Activated gamma-delta T cell treated with anti-CD3 and anti-CD28 coated beads, Interleukin-2, amount 50 U/mL, for 16 hours (primary cell): Measurements from ENCODE around the gene DTNB.

ENCODE experiments used
- DNase-seq: peaks from one replicate; pipeline ENCODE4 v3.0.0-alpha.2; 2020; ENCODE audit warnings: low read depth

The DTNB gene

GRCh38 chr2:25369876-25370275 lies 303.5 kb downstream of the DTNB start:
- no peak for DNase-seq

- DNase-seq, result no peak
Observed at GRCh38 chr2:25369439-25369838, 303.9 kb downstream of the DTNB start.

DNA sequence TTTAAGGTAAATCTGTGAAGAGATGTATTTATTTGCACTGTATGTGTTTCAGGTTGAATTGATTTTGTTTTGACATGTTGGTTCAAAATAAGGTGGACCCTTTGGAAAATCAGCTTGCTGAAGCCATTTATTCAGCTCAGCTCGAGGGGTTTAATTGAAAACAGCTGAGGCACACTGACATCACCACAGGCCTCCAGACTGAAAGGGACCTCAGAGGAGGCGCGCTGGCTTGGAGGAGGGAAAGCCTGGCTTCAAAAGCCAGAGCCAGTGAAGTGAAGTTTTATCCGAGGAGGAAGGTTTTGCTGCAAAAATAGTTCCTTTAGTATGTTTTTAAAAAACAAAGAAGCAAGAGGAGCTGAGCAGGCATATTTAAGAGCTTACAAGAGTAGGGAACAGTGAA lies 304.7 kb downstream of the DTNB start:
- no peak for DNase-seq

DNA sequence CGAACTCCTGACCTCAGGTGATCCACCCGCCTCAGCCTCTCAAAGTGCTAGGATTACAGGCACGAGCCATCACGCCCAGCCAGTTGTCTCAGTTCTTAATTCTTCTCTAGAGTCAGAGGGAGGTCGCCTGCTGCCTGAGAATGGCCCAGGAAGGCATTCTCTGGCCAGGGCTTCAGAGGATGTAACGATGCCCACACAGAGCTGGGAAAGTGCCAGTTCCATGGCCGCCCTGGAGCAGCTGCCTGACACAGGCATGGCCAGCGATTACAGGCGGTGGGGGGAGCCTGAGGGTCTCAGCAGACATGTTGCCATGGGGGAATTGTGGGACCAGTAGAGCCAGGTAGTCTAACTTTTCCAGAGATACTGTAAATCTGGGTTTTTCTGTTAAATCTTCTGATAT lies 306.1 kb downstream of the DTNB start:
- DNase-seq, result no peak

DNA sequence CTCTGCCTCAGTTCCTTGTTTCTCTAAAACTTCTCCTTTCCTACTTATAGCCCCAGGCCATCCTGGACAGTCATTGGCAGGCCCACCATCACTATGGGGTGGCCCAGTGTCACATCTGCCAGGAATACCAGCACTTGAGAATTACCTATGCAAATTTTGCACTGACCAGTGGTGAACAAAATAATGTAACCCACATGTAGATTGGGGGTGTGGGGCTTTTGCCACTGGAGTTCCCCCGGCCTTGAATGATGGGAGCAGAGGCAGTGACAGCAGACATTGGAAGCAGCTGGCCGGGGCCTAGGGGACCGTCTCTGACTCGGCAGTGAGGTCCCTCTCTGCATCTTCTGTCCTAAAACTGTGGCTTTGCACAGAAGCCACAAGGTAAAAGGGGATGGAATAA lies 306.7 kb downstream of the DTNB start:
- no peak for DNase-seq

DNA sequence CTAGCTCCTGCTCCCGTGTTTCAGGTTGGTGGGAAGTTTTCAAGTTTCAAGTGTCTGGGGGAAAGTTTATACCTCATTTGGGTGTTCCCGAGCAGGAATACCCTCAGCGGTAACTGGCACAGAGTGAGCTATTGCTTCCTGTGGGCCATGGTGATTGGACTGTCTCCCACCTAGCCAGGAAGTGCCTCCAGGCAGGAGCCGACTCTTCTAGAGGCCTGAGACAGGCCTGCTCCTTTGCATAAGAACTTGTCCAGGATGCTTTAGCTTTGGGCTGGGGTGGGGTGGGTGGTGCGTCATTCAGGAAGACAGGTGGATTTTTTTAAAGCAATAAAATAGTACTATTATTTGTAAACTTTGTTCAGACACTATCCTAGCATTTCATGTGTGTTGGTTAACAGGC lies 308.1 kb downstream of the DTNB start:
- no peak for DNase-seq

GRCh38 chr2:25363733-25364132 lies 309.6 kb downstream of the DTNB start:
- DNase-seq, result no peak

GRCh38 chr2:25362434-25363145 lies 310.8 kb downstream of the DTNB start:
- peak; percentile 49 for DNase-seq

GRCh38 chr2:25362049-25362433 lies 311.3 kb downstream of the DTNB start:
- peak; percentile 96 for DNase-seq

- DNase-seq, result no peak
Observed at GRCh38 chr2:25361261-25362048, 311.9 kb downstream of the DTNB start.

- no peak for DNase-seq
Observed at GRCh38 chr2:25358836-25359235, 314.5 kb downstream of the DTNB start.

GRCh38 chr2:25358249-25358815 lies 315.0 kb downstream of the DTNB start:
- no peak for DNase-seq

DNA sequence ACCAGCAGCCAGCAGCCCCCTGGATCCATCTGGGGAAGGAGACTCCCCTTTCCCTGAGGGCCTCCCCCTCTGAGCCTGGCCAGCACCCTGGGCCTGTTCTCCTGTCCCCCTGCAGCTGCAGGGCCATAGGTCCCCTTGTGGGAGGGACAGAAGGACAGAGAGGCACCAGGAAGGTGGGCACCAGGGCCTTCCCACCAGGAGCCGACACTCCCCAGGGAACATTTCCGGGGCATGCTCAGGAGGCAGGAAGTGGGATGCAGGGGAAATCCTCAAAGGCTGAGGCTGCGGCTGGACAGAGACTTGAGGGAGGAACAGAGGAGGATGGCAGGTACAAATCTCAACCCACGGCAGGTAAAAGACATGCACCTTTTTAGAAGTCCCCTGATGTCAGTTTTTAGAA lies 317.3 kb downstream of the DTNB start:
- no peak for DNase-seq

DNA sequence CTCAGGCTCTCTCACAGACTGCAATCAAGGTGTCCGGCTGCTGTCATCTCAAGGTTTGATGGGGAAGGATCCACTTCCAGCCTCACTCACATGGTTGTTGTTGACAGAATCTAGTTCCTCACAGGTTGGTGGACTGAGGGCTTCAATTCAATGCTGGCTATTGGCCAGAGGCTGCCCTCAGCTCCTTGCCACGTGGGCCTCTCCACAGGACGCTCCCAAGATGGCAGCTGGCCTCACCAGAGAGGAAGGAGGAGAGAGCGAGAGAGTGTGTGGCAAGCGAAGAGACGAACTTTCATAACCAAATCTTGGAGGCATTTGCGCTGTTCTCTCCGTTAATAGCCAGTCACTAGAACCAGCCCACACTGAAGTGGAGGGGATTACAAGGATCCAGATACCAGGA lies 318.1 kb downstream of the DTNB start:
- DNase-seq, result no peak

DNA sequence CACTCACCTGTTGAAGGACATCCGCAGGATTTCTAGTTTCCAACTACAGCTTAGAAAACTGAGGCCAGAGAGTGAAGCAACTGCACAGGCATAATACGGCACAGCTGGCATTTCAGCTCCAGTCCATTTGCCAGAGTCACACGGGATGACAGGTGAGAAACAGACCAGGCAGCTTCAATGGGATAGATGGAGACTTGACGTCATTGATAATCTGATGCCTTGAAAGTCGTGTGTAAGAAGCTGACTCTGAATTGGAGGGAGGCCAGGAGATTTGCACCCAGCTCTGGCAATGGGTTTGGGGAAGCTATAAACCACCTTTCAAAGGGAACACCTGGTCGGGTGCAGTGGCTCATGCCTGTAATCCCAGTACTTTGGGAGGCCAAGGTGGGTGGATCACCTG lies 319.3 kb downstream of the DTNB start:
- DNase-seq, result no peak

GRCh38 chr2:25349397-25349796 lies 324.0 kb downstream of the DTNB start:
- DNase-seq, result no peak

DNA sequence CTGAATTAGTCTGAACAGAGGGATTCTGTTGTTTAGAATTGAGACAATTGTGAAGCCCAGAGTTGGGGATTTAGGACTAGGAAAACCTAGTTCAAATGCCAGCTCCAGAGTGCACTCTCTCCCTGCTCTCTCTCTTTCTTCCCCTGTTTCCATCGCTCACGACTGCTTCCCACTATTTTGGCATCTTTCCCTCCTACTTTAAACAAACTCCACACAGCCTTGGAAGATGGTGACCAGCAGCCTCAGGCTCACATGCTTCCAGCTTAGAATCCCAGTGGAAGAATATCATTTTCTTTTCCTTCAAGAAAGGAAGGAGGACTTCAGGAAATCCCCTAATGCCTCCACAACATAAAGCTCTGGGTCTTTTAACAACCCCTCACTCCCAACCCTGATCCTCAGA lies 325.5 kb downstream of the DTNB start:
- no peak for DNase-seq

- no peak for DNase-seq
Observed at GRCh38 chr2:25347205-25347815, 326.1 kb downstream of the DTNB start.

DNA sequence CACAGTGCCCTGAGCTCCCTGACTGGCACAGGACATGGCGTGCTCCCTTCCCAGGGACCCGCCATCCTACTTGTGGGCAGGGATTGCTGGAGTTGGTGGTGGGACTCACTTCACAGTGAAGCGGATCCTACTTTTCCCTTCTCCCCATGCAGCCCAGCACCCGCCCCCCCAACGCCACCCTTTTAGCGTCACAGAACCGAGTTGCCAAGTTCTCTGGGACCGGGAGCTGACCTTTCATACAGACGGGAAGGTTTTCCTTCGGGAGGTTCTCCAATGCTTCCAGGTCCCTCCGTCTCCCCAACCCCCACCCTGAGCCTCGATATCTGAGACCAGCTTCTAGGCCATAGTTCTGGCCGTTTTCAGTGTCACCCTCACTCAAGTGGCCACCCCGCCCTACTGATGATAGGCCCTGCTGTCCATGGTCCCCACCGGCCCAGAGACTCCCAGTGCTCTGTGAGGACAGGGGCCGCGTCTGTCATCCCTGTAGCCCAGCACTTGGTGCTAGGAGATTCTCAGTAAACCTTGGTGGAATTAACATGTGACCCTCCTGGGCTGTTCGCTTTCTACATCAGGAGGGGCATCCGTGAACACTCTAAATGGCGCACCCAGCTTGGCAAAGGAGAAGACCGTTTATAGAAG lies 330.1 kb downstream of the DTNB start:
- DNase-seq, result no peak

GRCh38 chr2:25342372-25343186 lies 330.8 kb downstream of the DTNB start:
- peak; percentile 79 for DNase-seq

DNA sequence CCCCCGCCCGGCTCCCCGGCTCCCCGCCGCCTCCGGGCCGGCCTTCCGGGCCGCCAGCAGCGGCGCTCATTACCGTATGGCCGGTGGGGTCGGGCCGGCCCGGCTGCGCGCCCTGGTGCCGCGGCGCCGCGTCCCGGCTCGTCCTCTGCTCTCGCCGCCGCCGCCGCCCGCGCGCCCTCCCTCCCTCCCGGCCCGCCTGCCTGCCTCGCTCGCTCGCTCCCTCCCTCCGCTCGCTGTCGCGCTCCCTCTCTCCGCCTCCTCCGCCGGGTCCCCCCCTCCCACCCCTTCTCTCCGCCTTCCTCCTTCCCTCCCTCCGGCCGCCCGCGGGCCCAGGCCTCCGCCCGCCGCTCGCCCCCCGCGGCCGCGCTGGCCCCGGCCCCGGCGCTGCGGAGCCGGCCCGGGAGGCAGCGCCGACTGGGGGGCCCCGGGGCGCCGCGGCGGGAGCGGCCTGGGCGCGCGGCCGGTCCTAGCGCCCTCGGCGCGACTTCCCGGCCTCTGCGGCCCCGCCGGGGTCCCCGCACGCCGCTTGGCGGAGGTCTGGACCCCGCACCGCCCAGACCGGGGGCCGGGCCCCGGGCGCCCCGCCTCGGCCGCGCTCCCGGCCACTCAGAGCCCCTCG lies 331.5 kb downstream of the DTNB start, which contains the start of gene DNMT3A:
Gene DNMT3A (minus strand): TSS at position 173 of the 619 bp plus-strand sequence. CDS start 27,941 bp downstream, outside the sequence.
- DNase-seq, result no peak
